ENCODE results near the gene AGFG2.
A peak's percentile ranks its signal among the peaks of the same experiment; 100 is the strongest.

Gene AGFG2

GRCh38 chr7:100591596-100591995 is 52.6 kb downstream of the AGFG2 start:
- no peak overlapping the region for H2AFZ ChIP-seq (ENCODE audit: low read depth, low read length)
- H3K4me3 ChIP-seq (ENCODE audit: low read length) = no peak overlapping the region
- H3K9me3 ChIP-seq (ENCODE audit: insufficient read depth, low read length) = no peaks in the 10 kb centered on the region
- 0 out of 2 replicates have a peak, but pooled peaks cover 3% of the 10 kb centered on the region for H3K4me1 ChIP-seq (ENCODE audit: low read length)
- H3K36me3 ChIP-seq (replicated peaks; ENCODE audit: low read depth, low read length) = no peaks in the 10 kb centered on the region
- H3K79me2 ChIP-seq (ENCODE audit: low read length) = no peaks in the 10 kb centered on the region
- H3K9ac ChIP-seq (ENCODE audit: low read length) = no peak overlapping the region
- 0 out of 2 replicates have a peak, but pooled peaks cover 6% of the 10 kb centered on the region for H3K27me3 ChIP-seq (ENCODE audit: low read depth, low read length)
- no peak overlapping the region for H3K27ac ChIP-seq (ENCODE audit: low read length)
- H3K4me2 ChIP-seq (ENCODE audit: low read length) = no peak overlapping the region
- no peak for TF ChIP-seq CTCF (IDR thresholded peaks at IDR 0.05; ENCODE audit: low read depth, low read length)
- no peak for TF ChIP-seq EZH2phosphoT487 (IDR thresholded peaks at IDR 0.05; ENCODE audit: low read depth)
- no peaks in the 10 kb centered on the region for H4K20me1 ChIP-seq (ENCODE audit: insufficient read depth, low read length)

- Histone ChIP-seq H3K27ac (ENCODE audit: low read length) (no peak overlapping the region), H3K79me2 (ENCODE audit: low read length) (no peaks in the 10 kb centered on the region), H3K27me3 (ENCODE audit: low read depth, low read length) (no peaks in the 10 kb centered on the region), H3K4me3 (ENCODE audit: low read length) (no peak overlapping the region), H2AFZ (ENCODE audit: low read depth, low read length) (no peak overlapping the region), H3K9ac (ENCODE audit: low read length) (no peak overlapping the region), H3K4me2 (ENCODE audit: low read length) (no peak overlapping the region), H3K9me3 (ENCODE audit: insufficient read depth, low read length) (no peaks in the 10 kb centered on the region), H3K36me3 (replicated peaks; ENCODE audit: low read depth, low read length) (no peaks in the 10 kb centered on the region), H3K4me1 (ENCODE audit: low read length) (no peaks in the 10 kb centered on the region), H4K20me1 (ENCODE audit: insufficient read depth, low read length) (no peaks in the 10 kb centered on the region)
- TF ChIP-seq CTCF (IDR thresholded peaks at IDR 0.05; ENCODE audit: low read depth, low read length) (no peak), EZH2phosphoT487 (IDR thresholded peaks at IDR 0.05; ENCODE audit: low read depth) (no peak)
Observed at GRCh38 chr7:100595188-100595587, 56.2 kb downstream of the AGFG2 start.

- Histone ChIP-seq H4K20me1 (ENCODE audit: insufficient read depth, low read length) (no peaks in the 10 kb centered on the region), H3K4me1 (ENCODE audit: low read length) (no peaks in the 10 kb centered on the region), H3K9me3 (ENCODE audit: insufficient read depth, low read length) (no peaks in the 10 kb centered on the region), H3K9ac (ENCODE audit: low read length) (no peak overlapping the region), H3K27me3 (ENCODE audit: low read depth, low read length) (no peaks in the 10 kb centered on the region), H3K36me3 (replicated peaks; ENCODE audit: low read depth, low read length) (no peaks in the 10 kb centered on the region), H3K4me3 (ENCODE audit: low read length) (no peak overlapping the region), H2AFZ (ENCODE audit: low read depth, low read length) (no peak overlapping the region), H3K4me2 (ENCODE audit: low read length) (no peak overlapping the region), H3K27ac (ENCODE audit: low read length) (no peak overlapping the region), H3K79me2 (ENCODE audit: low read length) (no peaks in the 10 kb centered on the region)
- TF ChIP-seq CTCF (IDR thresholded peaks at IDR 0.05; ENCODE audit: low read depth, low read length) (no peak), EZH2phosphoT487 (IDR thresholded peaks at IDR 0.05; ENCODE audit: low read depth) (no peak)
Observed at GRCh38 chr7:100598425-100598824, 59.4 kb downstream of the AGFG2 start.

GRCh38 chr7:100599911-100600729 is 61.1 kb downstream of the AGFG2 start:
- no peak overlapping the region for H3K27ac ChIP-seq (ENCODE audit: low read length)
- H3K4me1 ChIP-seq (ENCODE audit: low read length) = peaks cover 5% of the 10 kb centered on the region; the same call in 1 of the 2 replicates
- no peaks in the 10 kb centered on the region for H3K27me3 ChIP-seq (ENCODE audit: low read depth, low read length)
- no peak overlapping the region for H3K4me2 ChIP-seq (ENCODE audit: low read length)
- H3K79me2 ChIP-seq (ENCODE audit: low read length) = no peaks in the 10 kb centered on the region
- no peak overlapping the region for H3K4me3 ChIP-seq (ENCODE audit: low read length)
- no peaks in the 10 kb centered on the region for H4K20me1 ChIP-seq (ENCODE audit: insufficient read depth, low read length)
- H3K36me3 ChIP-seq (replicated peaks; ENCODE audit: low read depth, low read length) = no peaks in the 10 kb centered on the region
- no peak overlapping the region for H2AFZ ChIP-seq (ENCODE audit: low read depth, low read length)
- no peaks in the 10 kb centered on the region for H3K9me3 ChIP-seq (ENCODE audit: insufficient read depth, low read length)
- H3K9ac ChIP-seq (ENCODE audit: low read length) = no peak overlapping the region
- TF ChIP-seq CTCF (IDR thresholded peaks at IDR 0.05; ENCODE audit: low read depth, low read length) (peak; percentile 55), EZH2phosphoT487 (IDR thresholded peaks at IDR 0.05; ENCODE audit: low read depth) (no peak)
